Caki2 (cell line): ENCODE data around the gene CKAP5. TPM values are rescaled to one million over a fixed set of nuclear protein-coding genes. Genes with fewer than 3 reads are reported as not detected.
"Not testable (repeated sequence)": the region's sequence is repeated elsewhere in the genome, so short reads cannot be mapped to it uniquely, and the experiment has no call there.

Experiments used
- DNase-seq: peaks from one replicate; pipeline ENCODE4 v3.0.0-alpha.2; 2015; ENCODE audit warnings: low read depth
- in situ Hi-C: cut with HindIII; loops from 2 replicates; pipeline ENCODE4 v1.10.0; 2016; ENCODE audit warnings: low sequenced_read_pairs, low pct_unique_long_range_greater_than_20kb, mixed read lengths
- total RNA-seq: library from RNA; depleted of rRNA; stranded (reverse); fragments of >200 nt; shearing (Covaris generic); gene quantifications from 2 replicates; pipeline ENCODE4 v1.2.3, GENCODE V29; 2014; ENCODE audit warnings: low replicate concordance

CKAP5 gene
- total RNA-seq, 1 experiment from 2014 or later = 24.3 TPM

- no peak for DNase-seq
- in situ Hi-C loops = no loop called here
Observed at GRCh38 chr11:46801694-46802470, 44.2 kb downstream of the CKAP5 start.

DNA sequence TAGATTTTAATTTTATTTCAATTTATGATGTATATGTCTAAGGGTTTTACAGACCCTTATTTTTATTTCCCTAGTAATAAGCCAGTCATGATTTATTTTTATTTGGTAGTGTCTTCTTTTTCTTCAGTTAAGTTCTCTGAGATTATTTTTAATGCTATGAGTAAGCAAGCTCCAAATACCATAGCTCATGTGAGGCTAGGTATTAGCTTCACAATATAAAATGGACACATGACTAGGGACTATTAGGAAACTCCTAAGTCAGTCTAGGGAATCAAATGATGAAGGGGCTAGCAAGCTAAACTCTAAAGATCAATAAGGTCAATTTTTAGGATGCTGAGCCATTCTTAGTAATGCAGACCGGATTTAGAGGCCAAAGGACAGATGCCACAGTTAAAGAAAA lies 45.9 kb downstream of the CKAP5 start:
- in situ Hi-C loops = no loop called here
- DNase-seq = no peak

- in situ Hi-C loops, DNase-seq: not testable (repeated sequence)
Observed at GRCh38 chr11:46799725-46800124, 46.4 kb downstream of the CKAP5 start.

- in situ Hi-C loops = no loop called here
- DNase-seq = no peak
Observed at GRCh38 chr11:46778416-46778815, 67.7 kb downstream of the CKAP5 start.

GRCh38 chr11:46776878-46777277 lies 69.2 kb downstream of the CKAP5 start:
- in situ Hi-C loops = no loop called here
- no peak for DNase-seq

DNA sequence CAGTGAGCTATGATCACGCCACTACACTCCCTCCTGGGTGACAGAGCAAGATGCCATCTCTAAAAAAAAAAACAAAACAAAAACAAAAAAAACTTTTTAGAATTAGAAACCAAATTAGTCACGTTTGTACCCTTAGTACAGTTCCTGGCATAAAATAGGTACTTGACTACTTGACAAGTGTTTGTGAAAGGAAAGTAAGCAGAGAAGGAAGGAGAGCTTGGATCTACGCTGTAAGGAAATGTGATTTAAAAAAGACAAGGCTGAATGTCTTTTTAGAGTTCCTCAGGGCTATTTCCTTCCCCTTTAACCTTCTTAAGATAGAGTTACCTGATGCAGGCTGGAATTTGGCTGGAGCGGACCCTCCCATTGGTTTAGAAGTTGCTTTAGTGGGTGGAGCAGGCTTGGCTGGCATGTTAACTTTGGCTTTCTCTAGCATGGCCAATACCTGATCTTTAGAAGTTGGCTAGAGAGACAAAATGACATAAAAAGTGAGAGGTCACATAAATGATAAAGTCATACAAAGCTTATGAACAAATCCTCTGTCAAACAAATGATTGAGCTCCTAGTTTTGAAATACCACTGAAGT lies 76.4 kb downstream of the CKAP5 start:
- in situ Hi-C loops = no loop called here
- no peak for DNase-seq

GRCh38 chr11:46766656-46767055 lies 79.4 kb downstream of the CKAP5 start:
- in situ Hi-C loops = no loop called here
- no peak for DNase-seq

DNA sequence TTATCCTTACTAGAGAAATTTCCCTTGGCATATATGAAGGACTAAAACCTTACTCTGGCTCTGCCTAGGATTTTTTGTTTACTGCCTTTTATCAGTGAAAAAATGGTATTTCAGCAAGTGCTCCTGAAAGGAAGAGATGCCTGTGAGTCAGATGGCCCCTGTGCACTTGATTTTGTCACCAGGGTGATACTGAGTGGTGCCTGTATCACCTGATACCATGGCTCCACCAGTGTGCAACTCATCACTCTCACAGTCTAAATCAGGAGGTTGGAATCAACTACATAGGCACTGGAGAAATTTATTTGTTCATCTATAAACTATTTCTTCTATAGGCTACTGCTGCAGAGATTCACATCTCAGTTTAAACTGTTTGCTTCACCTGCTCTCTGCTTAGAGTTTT lies 83.8 kb downstream of the CKAP5 start:
- in situ Hi-C loops = no loop called here
- DNase-seq = no peak

GRCh38 chr11:46761807-46762206 lies 84.3 kb downstream of the CKAP5 start:
- in situ Hi-C loops = no loop called here
- no peak for DNase-seq

DNA sequence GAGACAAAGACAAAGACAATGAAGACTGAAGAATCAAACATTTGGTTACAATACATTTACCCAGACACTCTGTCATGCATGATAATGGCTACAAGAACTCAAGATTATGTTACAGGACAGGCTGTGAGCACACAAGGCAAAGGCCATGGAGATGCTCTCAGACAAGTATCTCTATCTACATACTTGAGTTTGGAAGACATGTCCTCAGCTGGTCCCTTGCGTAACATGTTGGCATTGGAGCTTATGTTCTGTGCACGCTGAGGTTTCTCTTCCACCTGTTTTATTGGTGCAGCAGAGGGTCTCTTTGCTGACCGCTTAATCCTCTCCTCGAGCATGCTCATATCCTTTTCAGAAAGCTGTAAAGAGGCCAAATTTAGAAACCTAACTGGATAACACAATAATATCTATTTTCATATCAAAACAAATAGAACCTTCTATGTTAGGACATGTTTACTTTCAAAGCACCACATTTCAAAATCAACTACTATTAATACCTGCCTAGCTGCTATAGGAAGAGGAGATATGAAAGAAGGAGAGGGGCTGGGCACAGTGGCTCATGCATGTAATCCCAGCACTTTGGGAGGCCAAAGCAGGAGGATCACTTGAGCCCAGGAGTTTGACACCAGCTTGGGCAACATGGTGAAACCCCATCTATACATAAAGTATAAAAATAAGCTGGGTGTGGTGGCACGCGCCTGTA lies 85.5 kb downstream of the CKAP5 start:
- in situ Hi-C loops = no loop called here
- no peak for DNase-seq

DNA sequence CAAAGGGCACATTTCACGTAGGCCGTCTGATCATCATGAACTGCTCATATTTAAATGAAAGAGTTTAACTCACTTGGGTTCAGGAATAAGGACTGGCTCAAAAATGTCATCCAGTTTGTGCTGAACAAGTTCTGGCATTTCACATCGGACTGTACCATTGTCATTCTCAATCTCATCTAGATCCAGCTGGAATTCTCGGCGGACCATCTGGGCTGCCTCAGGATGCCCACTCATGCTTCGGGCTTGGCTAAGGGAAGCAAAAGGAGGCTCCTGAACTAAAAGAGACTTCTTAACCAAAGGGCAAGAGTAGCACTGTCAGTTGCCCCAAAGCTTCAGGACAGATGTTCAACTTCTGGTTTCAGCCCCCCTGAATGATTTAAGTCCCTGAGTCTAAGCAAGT lies 86.9 kb downstream of the CKAP5 start:
- no peak for DNase-seq
- in situ Hi-C loops = no loop called here

DNA sequence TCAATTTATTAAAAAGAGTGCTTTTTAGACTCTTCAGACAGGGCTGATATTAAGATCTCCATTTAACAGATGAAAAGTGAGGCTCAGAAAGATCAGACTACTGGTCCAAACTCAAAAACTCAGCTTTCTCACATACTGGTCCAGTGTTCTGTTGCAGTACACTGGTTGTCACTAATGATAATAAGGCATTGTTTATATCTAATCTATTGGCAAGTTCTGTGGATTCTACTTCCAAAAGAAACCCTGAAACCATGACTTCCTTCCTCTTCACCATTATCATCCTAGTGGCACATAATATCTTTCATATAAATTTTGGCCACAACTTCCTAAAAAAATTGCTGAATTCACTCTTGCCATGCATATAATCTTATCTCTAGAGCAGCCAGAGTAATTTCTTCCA lies 90.1 kb downstream of the CKAP5 start:
- in situ Hi-C loops = no loop called here
- DNase-seq = no peak

DNA sequence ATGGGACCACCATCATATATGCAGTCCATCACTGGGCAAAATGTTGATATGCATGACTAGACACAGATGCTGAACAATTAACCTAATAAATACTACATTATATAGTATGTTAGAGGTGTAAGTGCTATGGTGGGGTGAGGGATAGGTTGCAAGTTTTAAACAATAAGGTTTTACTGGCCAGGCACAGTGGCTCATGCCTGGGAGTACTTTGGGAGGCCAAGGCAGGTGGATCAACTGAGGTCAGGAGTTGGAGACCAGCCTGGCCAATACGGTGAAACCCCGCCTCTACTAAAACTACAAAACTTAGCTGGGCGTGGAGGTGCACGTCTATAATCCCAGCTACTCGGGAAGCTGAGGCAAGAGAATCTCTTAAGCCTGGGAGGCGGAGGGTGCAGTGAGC lies 98.9 kb downstream of the CKAP5 start:
- no peak for DNase-seq
- in situ Hi-C loops = no loop called here

DNA sequence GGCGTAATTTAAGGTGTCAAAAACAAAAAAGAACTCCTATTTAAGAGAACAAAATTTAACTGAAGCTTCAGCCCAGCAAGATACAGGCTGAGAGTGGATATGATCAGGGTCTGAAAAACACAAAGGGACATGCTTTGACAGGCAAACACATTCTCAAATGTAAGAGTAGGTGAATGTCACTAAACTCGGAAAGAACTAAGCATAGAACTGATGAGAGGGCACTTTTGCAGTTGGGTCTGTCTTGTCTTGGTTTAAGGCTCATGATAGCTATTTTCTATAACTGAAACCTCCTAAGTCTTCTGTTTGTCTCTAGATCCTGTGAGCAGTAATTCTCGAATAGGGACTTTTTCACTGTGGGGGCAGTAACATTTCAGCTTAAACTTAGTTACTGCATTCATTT lies 100.1 kb downstream of the CKAP5 start:
- DNase-seq = no peak
- in situ Hi-C loops = no loop called here

DNA sequence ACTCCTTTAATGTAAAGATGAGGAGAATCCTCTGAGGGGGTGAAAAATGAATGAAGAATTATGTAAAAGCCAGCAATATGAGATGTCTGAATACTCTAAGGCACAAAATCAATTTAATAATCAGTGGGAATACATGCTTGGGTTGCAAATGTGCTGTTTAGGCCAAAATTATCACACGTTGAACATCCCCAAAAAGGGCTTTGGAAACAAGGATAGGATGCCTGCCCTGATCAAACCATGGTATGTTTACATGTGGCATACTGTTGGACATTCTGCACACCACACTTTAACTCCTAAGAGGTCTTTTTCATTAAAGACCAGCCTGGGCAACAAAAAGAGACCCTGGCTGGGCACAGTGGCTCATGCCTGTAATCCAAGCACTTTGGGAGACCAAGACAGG lies 100.8 kb downstream of the CKAP5 start:
- in situ Hi-C loops = no loop called here
- DNase-seq = no peak

DNA sequence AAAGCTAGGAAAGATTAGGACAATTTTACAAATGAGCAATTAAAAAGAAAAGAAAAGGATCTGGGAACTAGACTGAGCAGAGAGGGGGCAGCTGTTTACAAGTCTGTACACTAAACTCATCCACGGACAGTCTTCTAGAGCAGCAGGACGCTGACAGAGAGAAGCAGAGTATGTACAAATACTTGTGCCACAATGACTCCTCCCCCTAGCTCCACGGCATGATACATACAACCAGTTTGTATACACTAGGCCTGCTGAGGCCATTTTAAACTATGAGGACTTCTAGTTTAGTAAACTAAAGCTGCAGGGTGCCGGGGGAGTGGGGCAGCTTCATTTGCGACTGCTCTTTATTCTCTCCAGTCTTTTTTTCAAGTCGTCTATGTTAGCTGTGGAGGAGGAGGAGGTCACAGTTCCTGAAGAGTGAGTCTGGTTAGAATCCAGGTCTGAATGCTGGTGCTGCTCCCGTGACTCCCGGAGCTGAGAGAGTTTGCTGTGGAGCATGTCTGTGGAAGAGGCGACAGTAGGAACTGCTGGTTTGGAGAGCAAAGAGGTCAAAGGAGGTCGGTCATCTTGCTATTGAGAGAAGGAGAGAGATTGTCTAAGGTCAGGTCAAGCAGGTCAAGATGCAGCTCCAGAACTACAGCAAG lies 102.3 kb downstream of the CKAP5 start:
- in situ Hi-C loops = no loop called here
- DNase-seq = no peak

DNA sequence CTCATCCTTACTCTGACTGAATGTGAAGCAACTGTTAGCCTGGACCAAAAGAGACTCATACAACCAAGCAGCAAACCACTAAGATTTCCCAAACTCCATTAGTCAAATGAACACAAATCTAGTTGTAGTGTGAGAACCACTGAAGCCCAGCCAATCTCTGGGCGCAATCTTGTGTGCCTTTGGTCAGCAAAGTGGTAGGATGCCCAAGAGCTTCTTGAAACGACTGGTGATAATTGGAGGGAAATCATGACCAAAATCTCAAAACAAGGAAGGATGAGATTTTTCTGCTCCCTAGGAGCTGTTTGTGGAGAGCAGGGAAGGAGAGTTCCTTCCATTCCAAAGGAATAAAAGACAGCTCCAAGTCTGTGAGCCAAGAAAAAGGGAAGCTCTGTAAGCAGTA lies 103.0 kb downstream of the CKAP5 start:
- no peak for DNase-seq
- in situ Hi-C loops = no loop called here

DNA sequence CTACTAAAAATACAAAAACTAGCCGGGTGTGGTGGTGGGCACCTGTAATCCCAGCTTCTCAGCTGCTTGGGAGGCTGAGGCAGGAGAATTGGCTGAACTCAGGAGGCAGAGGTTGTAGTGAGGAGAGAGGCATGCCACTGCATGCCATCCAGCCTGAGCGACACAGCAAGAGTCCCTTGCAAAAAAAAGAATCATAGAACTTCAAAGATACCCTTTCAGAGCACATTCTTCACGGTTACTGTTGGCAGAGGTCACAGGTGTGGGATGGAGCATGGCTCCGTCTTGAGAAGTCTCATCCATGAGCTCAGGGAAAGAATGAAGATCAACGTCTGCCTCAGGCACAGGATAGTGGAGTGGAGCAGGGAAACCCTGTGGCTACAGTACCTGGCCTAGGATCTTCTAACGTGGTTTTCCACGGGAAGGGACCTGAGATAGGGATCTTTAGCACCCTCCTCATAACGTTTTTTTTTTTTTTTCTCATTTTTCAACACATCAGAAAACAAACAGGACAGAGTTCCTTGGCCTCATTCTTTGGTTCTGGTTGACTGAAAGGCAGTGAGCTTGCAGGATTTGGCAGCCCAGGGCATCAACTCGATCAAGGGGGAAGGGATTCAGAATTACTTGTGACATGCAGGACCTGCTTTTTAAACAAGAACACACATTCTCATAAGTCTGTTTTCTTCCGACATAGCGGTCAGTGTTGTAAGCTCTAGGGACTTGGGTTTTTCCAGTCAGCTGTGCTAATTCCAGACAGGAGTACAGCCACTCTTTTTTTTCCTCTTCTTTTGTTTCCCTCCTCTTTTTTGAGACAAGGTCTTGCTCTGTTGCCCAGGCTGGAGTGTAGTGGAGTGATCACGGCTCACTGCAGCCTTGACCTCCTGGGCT lies 104.2 kb downstream of the CKAP5 start:
- DNase-seq = no peak
- in situ Hi-C loops = no loop called here
